GM21737 (cell line): ENCODE data around the gene ERG.

ENCODE experiments used
- ATAC-seq: cut with Tn5 transposase; IDR thresholded peaks from one replicate; pipeline ENCODE4 v1.9.1; 2021; ENCODE audit warnings: mild to moderate bottlenecking, moderate library complexity; ENCODE audit not compliant: unreplicated experiment

The ERG gene

DNA sequence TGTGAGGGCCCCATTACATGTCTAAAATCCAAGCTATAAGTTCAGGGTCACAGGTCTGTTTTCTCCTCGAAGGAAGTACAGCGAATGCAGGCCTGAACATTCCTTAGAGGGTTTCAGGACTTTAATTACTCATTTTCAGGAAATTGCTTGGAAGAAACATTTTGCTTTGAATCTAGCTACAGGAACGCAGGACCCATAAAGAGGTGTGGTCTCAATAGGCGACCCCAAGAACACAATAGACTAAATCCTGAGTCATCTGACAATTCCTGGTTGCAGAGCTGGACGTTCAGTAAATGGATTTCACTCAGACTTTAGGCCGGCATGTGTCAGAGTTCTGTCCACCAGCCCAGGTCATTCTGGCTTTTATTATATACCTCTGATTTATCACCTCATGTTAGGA lies 1.0 kb upstream of the ERG start:
- ATAC-seq = no peak

GRCh38 chr21:38496224-38496623 lies 2.1 kb downstream of the ERG start:
- no peak for ATAC-seq

GRCh38 chr21:38495696-38496095 lies 2.6 kb downstream of the ERG start:
- ATAC-seq = no peak

DNA sequence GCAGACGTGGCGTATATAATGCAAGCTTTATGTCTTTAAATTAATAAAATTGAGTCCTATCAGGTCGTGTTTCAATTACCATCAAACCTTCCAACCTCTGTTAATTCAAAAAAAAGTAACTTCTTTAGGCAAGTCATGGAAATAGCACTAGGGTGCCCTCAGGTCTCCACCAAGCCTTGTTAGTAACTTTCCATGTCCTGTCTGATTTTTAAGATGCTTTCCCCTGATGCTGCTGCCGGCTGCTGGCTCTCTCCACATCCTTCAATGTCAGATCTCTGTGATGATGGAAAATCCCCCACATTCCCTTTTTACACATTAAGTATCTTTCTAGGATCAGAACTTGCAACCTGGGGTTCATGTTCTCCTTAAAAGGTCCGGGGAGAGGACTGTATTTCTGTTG lies 3.0 kb downstream of the ERG start:
- no peak for ATAC-seq

- ATAC-seq = no peak
Observed at GRCh38 chr21:38494703-38495102, 3.6 kb downstream of the ERG start.

- ATAC-seq = no peak
Observed at GRCh38 chr21:38494251-38494642, 4.0 kb downstream of the ERG start.

DNA sequence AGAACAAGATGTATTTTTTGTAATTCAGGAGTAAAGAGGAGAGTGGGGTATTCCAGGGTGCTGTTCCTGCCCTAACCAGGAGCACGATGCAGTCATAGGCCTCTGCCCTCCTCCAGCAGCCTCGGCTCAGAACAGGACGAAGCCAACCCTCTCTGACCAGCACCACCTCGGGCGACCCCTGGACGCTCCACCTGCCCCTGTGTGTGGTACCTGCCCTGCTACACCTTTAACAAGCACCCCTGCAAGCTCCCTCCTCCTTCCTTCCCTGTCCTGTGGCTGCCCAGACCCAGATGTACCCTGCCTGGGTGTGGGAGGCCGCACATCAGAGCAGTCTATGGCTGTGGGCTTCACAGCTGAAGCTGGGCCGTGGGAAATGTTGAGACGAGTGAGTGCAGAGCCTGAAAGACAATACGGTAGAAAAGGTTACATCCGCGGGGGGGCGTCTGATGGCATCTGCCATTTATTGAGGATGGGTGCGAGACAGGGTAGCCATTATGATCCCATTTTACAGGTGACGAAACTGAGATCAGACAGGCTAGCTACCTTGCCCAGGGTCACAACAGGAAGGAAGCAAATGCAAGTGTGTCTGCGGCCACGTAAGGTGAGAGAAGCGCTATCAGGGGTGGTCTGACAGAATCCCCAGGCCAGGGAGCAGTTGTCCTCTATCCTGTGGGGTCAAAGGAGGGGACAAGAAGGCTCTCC lies 4.6 kb downstream of the ERG start:
- ATAC-seq = no peak

- no peak for ATAC-seq
Observed at GRCh38 chr21:38492007-38492406, 6.3 kb downstream of the ERG start.

DNA sequence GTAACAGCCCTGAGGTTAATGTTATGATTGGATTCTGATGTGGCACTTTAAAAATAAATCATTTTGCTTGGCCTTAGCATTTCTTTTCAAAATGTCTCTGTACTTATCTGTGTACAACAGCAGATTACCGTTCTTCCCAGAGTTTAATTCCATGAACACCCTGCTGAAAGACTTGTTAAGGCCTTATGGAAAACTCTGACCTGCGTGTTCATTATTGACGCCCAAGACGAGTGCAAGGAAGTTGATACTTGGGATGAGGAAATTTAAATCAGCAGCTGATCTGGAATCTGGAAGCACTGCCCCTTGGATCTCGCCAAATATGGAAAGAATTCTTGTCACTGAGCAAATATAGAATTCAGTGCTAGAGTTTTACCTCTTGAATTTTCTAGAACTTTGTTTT lies 6.7 kb downstream of the ERG start:
- no peak for ATAC-seq

DNA sequence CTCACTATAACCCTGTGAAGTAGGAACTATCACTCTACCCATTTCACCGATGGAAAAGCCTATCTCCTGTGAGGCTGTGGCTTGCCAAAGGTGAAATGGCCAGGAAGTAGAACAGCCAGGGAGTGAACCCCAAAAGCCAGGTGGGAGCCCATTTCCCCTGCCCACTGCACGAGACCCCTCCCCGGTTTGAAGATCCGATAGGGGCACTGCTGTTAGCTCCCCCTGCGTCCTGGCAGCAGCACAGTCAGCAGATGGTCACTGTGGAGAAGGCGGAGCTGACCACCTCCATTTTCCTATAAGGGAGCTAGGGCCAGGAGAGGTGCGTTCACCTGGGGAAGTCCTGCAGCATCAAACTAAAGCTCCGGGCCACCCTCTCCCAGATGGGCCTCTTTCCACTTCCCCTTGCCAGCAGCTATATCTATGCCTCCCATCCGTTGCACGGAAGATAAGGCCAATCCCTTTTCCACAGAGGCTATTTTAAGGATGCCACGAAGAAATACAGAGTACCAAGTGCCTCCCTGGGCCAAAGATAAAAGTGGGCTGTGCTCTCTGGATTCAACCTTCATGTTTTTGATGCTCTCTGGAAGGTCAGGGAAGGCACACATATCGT lies 7.8 kb downstream of the ERG start:
- no peak for ATAC-seq

- ATAC-seq = no peak
Observed at GRCh38 chr21:38489729-38490128, 8.5 kb downstream of the ERG start.

DNA sequence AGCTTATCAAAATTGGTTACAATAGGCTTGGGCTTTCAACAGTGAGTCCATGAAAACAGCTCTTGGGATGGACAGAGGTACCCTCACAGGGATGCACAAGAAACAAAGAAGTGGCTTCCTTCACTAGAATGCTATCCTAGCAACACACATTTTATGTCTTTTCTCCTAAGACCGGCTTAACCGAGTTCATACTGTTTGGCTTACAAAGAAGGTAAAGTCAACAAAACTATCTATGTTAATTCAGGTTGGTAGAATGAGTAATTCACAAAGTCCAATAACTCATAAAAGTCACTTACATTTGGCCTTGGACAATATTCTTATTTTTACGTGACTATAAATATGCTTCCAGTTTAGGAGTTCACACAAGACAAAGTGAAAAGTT lies 9.0 kb downstream of the ERG start:
- ATAC-seq = no peak

DNA sequence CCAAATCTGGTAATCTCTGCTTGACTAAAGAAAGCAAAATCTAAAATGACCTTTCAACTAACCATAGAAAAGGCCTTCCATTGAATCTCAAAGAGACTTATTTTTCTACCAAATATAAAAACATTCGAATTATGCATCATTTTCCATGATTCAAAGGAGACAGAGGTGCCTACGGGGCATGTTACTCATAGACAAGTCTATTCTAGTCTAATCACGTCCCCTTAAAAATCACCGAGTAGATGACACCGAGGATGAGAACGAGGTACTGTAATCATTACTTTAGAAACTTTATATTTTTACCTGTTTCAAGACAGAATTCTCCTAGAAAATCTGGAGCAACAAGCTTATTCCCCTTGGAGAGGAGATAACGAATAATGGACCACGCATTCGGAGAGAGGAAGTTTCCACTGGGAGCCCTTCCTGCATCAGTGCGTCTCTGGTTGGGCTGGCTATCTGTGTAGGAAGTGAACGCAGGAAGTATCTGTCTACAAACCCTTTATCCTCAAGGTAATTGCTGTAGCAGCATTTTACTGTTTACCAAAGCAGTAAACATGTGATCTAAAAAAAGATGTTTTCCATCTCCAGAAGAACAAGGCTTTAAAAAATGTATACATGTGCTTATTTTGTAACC lies 9.5 kb downstream of the ERG start:
- ATAC-seq = no peak

GRCh38 chr21:38487901-38488639 lies 10.2 kb downstream of the ERG start:
- no peak for ATAC-seq

DNA sequence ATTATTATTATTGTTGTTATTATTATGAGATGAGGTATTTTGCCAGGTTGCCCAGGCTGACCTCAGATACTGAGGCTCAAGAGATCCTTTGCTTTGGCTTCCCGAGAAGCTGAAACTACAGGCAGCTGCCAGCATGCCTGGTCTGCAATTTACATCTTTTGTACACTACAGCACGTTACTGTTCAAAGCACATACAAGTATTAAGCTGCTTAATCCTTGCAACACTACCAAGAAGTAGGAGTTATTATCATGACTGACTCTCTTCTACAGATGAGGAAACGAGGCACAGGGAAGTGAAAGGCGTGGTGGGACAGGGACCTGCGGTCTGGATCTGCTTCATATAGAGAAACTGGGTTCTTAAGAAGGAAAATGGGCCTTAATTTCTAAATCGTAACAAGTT lies 11.6 kb downstream of the ERG start:
- ATAC-seq = no peak

DNA sequence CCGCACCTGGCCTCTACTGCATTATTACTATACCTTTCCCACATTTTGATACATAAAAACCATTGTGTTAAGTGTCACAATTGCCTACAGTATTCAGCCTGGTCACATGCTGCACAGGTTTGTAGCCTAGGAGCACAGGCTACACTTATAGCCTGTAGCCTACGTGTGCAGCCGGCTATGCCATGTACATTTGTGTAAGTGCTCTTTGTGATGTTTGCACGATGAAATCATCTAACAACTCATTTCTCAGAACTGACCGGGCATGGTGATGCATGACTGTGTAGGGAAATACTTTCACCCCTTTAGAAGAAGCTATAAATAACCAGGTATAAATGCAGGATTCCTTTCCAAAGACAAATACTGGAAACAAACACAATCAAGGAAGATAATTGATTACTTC lies 12.1 kb downstream of the ERG start:
- no peak for ATAC-seq

GRCh38 chr21:38479641-38480525 lies 18.4 kb downstream of the ERG start:
- ATAC-seq = no peak

DNA sequence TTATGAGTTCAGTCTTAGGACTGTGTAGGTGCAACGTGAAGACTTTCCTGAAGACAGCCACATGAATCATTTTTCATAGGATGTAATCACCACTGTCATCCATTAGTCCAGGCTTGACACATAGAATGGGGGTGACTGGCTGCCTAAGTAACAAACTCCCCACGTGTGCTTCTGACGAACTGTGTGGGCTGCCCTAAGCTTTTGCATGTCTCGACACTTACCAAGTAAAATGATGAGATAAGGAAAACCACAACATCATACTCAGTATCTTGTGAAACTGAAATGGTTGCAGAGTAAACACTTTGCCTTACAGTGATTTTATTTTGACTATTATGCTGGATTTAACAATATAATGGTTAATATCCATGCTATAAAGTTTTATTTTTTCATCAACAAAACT lies 19.5 kb downstream of the ERG start:
- no peak for ATAC-seq

DNA sequence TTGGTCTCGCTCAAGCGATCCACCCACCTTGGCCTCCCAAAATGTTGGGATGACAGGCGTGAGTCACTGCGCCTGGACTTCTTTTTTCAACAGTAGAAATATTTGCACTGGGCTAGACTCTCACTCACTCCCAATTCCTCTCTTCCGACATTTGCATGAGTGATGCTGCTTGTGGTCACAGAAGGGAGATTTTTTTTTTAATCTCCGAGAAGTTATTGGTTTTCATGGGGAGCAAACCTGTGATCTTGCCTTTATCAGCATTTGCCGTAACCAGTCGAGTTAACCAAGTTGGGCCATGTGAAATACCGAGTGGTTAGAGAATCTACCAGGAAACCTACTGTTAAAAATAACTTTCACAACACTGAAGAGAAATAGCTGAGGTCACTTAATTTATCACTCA lies 21.1 kb downstream of the ERG start:
- ATAC-seq = no peak

DNA sequence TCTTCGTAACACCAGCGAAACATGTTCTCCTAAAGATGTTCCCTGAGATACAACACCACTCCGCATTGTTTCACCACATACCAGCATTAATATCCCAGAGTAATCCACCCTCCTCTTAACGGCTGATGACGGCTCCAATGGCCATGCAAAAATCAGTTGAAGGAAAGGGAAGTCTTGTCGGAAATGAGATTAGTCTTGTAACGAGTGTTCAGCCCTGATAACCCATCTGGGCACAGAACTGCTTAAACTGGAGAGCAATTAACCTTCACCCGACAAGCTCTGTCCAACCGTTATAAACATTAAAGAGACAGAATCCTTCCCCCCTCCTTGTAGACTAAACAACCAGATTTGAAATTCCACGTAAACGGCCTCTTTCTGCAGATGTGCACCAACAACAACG lies 21.9 kb downstream of the ERG start:
- ATAC-seq = no peak

GRCh38 chr21:38475519-38475918 lies 22.8 kb downstream of the ERG start:
- ATAC-seq = no peak
